Thyroid gland (tissue), 4 donors: ENCODE measurements around the gene BANF2.

Experiments
- POLR2A ChIP-seq, 2 donors: fragments of 450-650 bp; IDR thresholded peaks; one replicate each; pipeline ENCODE4 v1.6.1; 2017; ENCODE audit warnings: antibody characterized with exemption in 2 of 2, mild to moderate bottlenecking in 2 of 2, moderate library complexity in 1 of 2
- TF ChIP-seq, protein P1 (sequence below), 6 experiments: fragments of 200-600 bp in 3 of 6; fragments of 450-650 bp in 3 of 6; sonication (generic) in 3 of 6; IDR thresholded peaks; one replicate each; pipeline ENCODE4 v1.5.1; 2016 to 2019; ENCODE audit warnings: antibody characterized with exemption in 6 of 6, mild to moderate bottlenecking in 2 of 6, inconsistent platforms in 1 of 6, moderate library complexity in 1 of 6

DNA sequence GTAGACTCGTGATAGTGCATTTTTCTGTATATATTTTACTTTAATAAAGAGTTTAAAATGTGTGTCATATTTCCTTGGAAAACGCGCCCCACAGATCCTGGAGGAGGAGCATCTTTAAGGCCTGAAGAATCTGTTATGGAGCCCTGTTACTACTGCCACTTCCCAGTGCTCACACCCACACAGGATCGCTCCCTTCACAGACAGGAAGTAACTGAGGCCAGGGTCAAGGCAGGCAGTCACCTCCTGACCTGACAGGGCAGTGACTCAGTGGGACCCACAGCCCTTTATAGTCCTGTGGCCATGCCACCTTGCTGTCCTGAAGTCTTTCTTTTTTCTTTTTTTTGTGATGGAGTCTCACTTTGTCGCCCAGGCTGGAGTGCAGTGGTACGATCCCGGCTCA lies 26.7 kb upstream of the BANF2 start:
- TF ChIP-seq, protein P1, sequence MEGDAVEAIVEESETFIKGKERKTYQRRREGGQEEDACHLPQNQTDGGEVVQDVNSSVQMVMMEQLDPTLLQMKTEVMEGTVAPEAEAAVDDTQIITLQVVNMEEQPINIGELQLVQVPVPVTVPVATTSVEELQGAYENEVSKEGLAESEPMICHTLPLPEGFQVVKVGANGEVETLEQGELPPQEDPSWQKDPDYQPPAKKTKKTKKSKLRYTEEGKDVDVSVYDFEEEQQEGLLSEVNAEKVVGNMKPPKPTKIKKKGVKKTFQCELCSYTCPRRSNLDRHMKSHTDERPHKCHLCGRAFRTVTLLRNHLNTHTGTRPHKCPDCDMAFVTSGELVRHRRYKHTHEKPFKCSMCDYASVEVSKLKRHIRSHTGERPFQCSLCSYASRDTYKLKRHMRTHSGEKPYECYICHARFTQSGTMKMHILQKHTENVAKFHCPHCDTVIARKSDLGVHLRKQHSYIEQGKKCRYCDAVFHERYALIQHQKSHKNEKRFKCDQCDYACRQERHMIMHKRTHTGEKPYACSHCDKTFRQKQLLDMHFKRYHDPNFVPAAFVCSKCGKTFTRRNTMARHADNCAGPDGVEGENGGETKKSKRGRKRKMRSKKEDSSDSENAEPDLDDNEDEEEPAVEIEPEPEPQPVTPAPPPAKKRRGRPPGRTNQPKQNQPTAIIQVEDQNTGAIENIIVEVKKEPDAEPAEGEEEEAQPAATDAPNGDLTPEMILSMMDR (IDR thresholded peaks at IDR 0.05) = no peak
- TF ChIP-seq POLR2A (IDR thresholded peaks at IDR 0.05) = no peak
